Right cardiac atrium (tissue), 5 donors: ENCODE measurements around the gene IKZF2. TPM values are rescaled to one million over a fixed set of nuclear protein-coding genes. Genes with fewer than 3 reads are reported as not detected.
A peak's percentile ranks its signal among the peaks of the same experiment; 100 is the strongest.

Source experiments
- ATAC-seq, 2 donors: fragments of 200-7000 bp; cut with Tn5 transposase; one replicate each; pipeline versions ENCODE4 v1.8.0 to v1.9.1; 2020; ENCODE audit warnings: moderate library complexity in 2 of 2, mild to moderate bottlenecking in 1 of 2
- DNase-seq, 3 donors: peaks; one replicate each; pipeline ENCODE4 v3.0.0-alpha.2; 2020
- H3K27ac ChIP-seq: one replicate; pipeline ENCODE4 v1.5.1; 2013; ENCODE audit warnings: mild to moderate bottlenecking, low read length, control low read depth, moderate library complexity
- H3K27me3 ChIP-seq: one replicate; pipeline ENCODE4 v1.6.1; 2013; ENCODE audit not compliant: control insufficient read depth, insufficient read depth
- H3K4me1 ChIP-seq: one replicate; pipeline ENCODE4 v1.6.1; 2013; ENCODE audit warnings: low read length; ENCODE audit not compliant: control insufficient read depth, insufficient read depth
- H3K4me3 ChIP-seq: one replicate; pipeline ENCODE4 v1.5.1; 2013; ENCODE audit warnings: low read length, control low read depth
- H3K9me3 ChIP-seq: one replicate; pipeline ENCODE4 v1.6.1; 2013; ENCODE audit warnings: low read length; ENCODE audit not compliant: control insufficient read depth
- WGBS: extraction: QIAGEN DNeasy Blood & Tissue Kit; methylation state at CpG from one replicate; pipeline ENCODE4 v1.1.7; 2013; 5-methylcytosine and 5-hydroxymethylcytosine counted together
- intact Hi-C, 4 donors: fragments of 100-400 bp; cut with DNase I; formaldehyde crosslinking; loops; one replicate each; pipeline versions ENCODE4 v1.11.0 to v1.14.0; 2022 to 2023
- long read RNA-seq, 4 donors: library from polyadenylated mRNA; unstranded; transcript quantifications; one replicate each; pipeline ENCODE4 v2.0.0, GENCODE V29; 2020 to 2021
- polyA plus RNA-seq: library from polyadenylated mRNA; stranded (reverse); fragments of 200-250 nt; gene quantifications from one replicate; pipeline ENCODE4 v1.2.3, GENCODE V29; 2013
- total RNA-seq, 4 donors: library from RNA; stranded (reverse); fragmentation: NEBNext Ultra II Directional; extraction: Animal tissue kit (Norgen Biotek cat#: 25700); gene quantifications; one replicate each; pipeline ENCODE4 v1.2.1, GENCODE V29; 2021
- donor health status: healthy with polysubstance abuse.
- donor health status: DM: no; HTN: yes; CAD: no.
- donor health status: DM: no; HTN: no; CAD: no.
- donor health status: DM: no; HTN: yes; CAD: no; lungs with severe emphysema.
- donor health status: DM: yes; HTN: yes; CAD: no.

The IKZF2 gene
- 1 to 10 TPM; 5.8 to 8.1 (median 6.9) TPM for total RNA-seq
- 1.0 TPM for polyA plus RNA-seq
- long read RNA-seq, donor 1, partial matches to known transcripts: 1 of 7 reads
- long read RNA-seq, donor 1, other reads (novel, unspliced or antisense): 6 of 7 reads
- long read RNA-seq, donor 2, partial matches to known transcripts: 0 of 3 reads
- long read RNA-seq, donor 2, other reads (novel, unspliced or antisense): 3 of 3 reads
- long read RNA-seq, donor 3, partial matches to known transcripts: 2 of 7 reads
- long read RNA-seq, donor 3, other reads (novel, unspliced or antisense): 5 of 7 reads
- long read RNA-seq, donor 4: 0 reads

DNA sequence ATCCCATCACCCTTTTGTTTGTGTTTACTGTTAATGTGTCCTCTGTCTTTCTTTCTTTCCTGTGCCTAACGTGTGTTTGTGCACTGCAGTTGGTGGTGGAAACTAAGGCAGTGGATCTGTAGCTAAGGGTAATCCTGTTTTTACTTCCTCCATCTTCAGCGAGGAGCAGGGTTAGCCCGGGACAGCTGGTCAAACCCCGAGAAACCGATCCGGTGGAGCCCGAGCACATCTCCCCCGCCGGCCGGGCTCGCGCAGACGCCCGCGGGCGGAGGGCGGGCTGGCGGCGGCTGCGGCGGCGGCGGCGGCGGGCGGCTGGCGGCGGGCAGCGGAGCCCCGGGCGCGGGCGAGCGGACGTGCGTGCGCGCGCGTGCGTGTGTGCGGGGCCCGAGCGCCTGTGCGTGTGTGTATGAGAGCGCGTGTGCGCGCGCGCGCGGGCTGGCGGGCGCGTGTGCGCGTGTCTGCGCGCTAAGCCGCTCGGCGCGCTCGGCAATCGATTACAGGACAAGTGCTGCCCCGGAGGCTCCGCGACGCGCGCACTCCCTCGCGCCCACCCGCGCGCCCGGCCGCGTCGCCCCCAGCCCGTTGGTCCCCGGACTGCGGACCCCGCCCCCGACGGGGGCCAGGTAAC, at the start of gene IKZF2:
TSS of gene IKZF2 (minus strand) at position 176 of the 628 bp plus-strand sequence. CDS start 2,983 bp downstream, outside the sequence.
- Histone ChIP-seq H3K27me3 (no peaks in the 10 kb centered on the region), H3K4me1 (no peaks in the 10 kb centered on the region), H3K4me3 (peak within 1 kb of the TSS; percentile 80), H3K27ac (peak within 1 kb of the TSS; percentile 94), H3K9me3 (no peaks in the 10 kb centered on the region)
- peak; percentile 96 for ATAC-seq
- WGBS: under 1% methylated on average over 87 of the region's 87 CpGs
- peak; percentile 90 to 95 (median 94) for DNase-seq
- intact Hi-C loops: loop anchor here in 3 of 4 donors (5.0 to 10.0 kb wide), 3 partner anchors 374 to 464 kb away; no protein-coding TSS in a partner anchor

DNA sequence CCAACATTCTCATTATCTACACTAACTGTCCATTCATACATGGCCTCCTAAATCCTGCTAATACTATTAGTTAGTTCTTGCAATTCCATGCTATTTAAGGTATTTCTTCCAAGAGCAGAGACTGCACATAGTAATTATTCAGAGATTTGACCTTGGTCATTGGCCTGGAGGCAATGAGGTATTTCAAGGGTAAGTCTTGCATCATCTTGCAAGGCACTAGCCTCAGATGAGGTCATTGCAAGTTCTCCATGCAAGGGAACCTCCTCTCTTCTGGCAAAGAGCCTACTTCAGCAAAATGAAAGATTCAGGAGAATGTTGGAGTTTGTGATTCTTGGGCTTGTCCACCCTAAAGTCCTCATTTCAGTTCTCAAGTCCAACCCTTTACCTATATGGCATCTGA, 48.5 kb upstream of the IKZF2 start:
- Histone ChIP-seq H3K9me3 (no peaks in the 10 kb centered on the region), H3K27ac (no peak overlapping the region), H3K4me3 (no peak overlapping the region), H3K4me1 (no peaks in the 10 kb centered on the region), H3K27me3 (no peaks in the 10 kb centered on the region)
- ATAC-seq: no peak
- no peak for DNase-seq
- intact Hi-C loops: no loop called here

DNA sequence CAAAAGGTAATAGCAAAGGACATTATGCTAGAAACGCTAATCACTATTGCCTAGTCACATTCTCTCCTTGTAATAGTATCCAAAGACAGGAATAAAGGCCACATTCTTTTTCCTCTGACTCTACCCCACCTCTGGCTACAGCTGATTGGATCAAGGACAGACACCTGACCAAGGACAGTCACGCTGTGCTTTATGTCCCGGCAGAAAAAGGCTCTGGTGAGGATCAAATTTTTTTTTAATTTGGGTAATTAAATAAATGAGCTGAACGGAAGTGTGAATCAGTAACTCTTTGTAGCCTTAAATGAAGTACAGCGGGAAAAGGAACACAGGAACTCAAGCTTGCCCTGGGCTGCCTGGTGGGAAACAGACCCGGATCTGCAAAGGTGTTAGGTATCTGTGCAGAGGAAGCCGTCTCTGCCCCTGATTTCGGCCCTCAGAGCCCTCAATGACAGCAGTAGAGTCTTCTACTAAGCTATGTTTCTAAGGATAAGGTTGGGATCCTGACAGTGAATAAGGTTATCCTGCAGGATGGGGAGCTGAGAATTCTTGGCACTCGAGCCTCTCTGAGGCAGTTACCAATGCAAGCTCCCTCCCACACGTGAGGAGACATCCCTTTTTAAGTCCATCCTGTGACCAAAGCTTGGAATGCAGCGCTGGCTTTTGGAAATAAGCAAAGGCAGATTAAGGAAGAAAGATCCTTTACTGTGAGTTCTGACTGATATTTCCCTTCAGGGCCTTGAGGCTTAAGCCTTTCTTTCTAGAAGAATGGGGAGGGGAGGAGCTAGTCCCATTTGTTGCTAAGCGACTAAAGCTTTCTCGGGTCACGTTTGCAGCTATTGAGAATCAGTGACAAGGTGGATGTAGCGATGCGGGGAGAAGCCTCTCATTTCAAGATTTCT, 37.8 kb upstream of the IKZF2 start:
- DNase-seq: no peak
- 27% methylated on average over 16 of the region's 16 CpGs for WGBS
- peak in 1 of 2 donors; percentile 29 for ATAC-seq
- H3K27me3 ChIP-seq: no peaks in the 10 kb centered on the region
- intact Hi-C loops: no loop called here
- no peaks in the 10 kb centered on the region for H3K4me1 ChIP-seq
- no peak overlapping the region for H3K27ac ChIP-seq
- no peak overlapping the region for H3K4me3 ChIP-seq
- H3K9me3 ChIP-seq: no peaks in the 10 kb centered on the region

DNA sequence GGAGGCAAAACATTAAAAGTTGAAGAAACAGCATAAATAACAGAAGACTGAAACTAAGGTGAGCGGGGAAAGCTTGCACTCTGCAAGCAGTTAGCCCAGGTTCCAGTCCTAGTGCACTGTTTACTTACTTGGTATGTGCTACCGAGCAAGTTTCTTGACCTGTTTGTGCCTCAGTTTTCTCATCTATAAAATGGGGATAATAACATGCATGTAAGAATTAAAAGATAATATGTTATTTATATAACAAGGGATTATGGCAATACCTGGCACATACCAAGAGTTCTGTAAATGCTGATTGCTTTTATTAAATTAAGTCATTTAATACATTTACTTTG, 37.1 kb upstream of the IKZF2 start:
- 81% methylated on average over 2 of the region's 2 CpGs for WGBS
- no peaks in the 10 kb centered on the region for H3K27me3 ChIP-seq
- DNase-seq: no peak
- no peaks in the 10 kb centered on the region for H3K9me3 ChIP-seq
- no peaks in the 10 kb centered on the region for H3K4me1 ChIP-seq
- H3K4me3 ChIP-seq: no peak overlapping the region
- no peak for ATAC-seq
- intact Hi-C loops: no loop called here
- H3K27ac ChIP-seq: no peak overlapping the region

DNA sequence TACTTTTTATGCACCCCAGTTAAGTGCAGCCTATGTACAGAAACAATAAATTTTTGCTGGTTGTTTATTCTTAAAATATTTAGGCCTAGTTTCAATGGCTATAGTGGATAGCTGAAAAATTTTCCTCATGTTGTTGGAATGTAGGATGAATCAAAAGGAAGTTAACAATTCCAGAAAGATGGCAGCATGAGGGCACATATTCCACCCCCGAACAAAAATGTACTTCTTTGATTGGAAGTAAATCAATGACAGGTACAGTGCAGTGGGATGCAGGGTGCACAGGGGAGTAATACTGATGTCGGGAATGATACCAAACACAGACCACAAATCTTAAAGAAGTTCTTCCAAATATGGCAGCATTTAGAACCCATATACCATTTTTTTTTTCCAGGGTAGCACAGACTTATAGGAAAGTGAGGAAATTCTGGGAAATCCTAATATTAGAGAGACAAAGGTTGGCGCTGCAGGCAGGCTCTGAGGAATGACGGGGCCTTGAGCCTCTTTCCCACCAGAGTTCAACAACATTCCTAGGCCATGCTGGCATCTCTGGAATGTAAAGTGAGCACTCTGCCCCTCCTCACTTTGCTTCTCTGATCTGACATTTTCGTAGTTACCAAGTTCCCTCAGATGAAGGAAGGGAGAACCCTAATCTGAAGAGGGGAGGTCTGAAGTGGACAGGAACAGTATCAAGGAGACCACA, 36.6 kb upstream of the IKZF2 start:
- Histone ChIP-seq H3K4me3 (no peak overlapping the region), H3K27me3 (no peaks in the 10 kb centered on the region), H3K9me3 (no peaks in the 10 kb centered on the region), H3K27ac (no peak overlapping the region), H3K4me1 (no peaks in the 10 kb centered on the region)
- DNase-seq (no peak), ATAC-seq (peak in 1 of 2 donors; percentile 22)
- 39% methylated on average over 5 of the region's 5 CpGs for WGBS
- intact Hi-C loops: no loop called here

DNA sequence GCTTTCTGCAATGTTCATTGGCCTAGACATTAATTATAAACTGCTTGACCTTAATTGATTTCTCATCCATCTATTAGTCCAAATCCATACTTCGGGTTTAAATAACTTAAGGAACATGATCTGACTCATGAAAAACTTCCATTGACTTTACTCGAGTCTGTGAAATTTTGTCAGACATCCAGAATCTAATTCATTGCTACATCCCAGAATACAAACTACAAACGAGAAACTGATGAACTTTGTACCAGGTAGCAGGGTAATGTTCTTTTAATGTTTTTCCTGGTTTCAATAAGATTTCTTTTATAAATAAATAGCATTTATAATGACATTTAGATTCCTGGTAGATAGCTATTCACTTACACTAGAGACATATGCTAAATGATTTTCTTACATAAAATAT, 36.0 kb upstream of the IKZF2 start:
- Histone ChIP-seq H3K9me3 (no peaks in the 10 kb centered on the region), H3K27me3 (no peaks in the 10 kb centered on the region), H3K27ac (no peak overlapping the region), H3K4me1 (no peaks in the 10 kb centered on the region), H3K4me3 (no peak overlapping the region)
- DNase-seq (no peak), ATAC-seq (no peak)
- WGBS: 59% methylated on average over 3 of the region's 3 CpGs
- intact Hi-C loops: no loop called here

DNA sequence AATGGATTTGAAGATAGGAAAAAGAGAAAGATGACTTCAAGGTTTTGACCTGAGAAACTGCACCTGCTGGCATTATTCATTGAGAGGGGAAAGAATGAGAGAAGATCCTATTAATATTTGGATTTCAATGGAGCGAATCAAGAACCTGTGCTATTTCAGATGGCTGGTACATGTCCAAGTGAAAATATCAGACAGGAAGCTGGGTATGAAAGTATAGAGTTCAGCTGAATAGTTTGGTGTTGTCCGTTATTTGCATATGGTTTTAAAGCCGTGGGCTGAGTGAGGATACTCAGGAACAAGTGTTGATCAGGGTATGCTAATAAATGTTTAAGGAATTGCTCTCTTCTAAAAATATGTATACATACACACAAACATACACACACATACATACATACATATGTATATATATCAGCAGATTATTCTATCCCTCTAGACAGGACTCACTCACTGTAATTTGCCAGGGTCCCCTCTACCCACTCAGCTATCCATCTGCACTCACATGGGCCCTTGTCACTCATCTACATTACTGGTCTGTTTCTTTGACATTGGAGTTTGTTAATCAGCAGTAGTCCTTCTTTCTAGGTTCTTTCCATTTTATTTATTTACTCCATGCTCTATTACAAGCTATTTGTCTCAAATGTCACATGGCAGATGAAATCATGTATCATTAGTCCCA, 33.9 kb upstream of the IKZF2 start:
- Histone ChIP-seq H3K27me3 (no peaks in the 10 kb centered on the region), H3K27ac (no peak overlapping the region), H3K4me1 (no peaks in the 10 kb centered on the region), H3K9me3 (no peaks in the 10 kb centered on the region), H3K4me3 (no peak overlapping the region)
- ATAC-seq (no peak), DNase-seq (no peak)
- intact Hi-C loops: no loop called here
- WGBS: 83% methylated on average over 3 of the region's 3 CpGs

DNA sequence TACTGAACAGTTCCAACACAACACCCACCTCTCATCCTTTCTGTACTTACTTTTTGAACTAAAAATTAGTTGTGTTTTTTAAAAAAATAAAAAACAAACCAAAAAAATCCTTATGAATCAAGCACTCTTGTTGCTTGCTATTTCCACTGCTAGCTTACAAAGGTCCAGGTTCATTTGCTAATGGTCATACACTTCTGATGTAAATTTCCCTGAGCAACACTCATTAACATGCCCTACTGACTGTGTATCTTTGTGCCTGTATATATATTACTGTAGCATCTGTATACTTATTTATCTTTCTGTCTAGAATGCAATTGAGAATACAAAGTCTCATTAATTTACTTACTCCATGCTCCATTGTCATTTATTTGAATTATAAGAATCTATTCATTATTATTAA, 30.3 kb upstream of the IKZF2 start:
- Histone ChIP-seq H3K9me3 (no peaks in the 10 kb centered on the region), H3K27ac (no peak overlapping the region), H3K4me1 (no peaks in the 10 kb centered on the region), H3K4me3 (no peak overlapping the region), H3K27me3 (no peaks in the 10 kb centered on the region)
- no peak for ATAC-seq
- intact Hi-C loops: no loop called here
- no peak for DNase-seq

DNA sequence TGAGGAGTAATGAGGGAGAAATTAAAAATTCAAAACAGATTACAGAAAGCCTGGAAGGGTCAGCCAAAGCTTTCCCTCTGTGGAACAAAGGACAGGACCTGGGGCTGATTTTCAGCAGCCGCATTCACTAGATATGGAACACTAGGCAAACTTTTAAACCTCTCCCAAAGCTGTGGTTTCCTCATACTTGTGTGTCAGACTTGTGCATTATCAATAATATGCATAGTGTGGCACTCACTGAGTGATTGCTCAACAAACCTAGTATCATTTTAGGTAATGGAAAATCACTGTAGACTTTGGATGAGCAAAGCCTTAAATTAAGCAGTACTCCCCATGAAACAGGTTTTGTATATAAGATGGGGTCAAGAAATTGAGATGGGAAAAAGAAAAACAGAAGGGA, 26.3 kb upstream of the IKZF2 start:
- 80% methylated on average over 1 of the region's 1 CpG for WGBS
- Histone ChIP-seq H3K4me1 (no peaks in the 10 kb centered on the region), H3K27me3 (no peaks in the 10 kb centered on the region), H3K9me3 (no peaks in the 10 kb centered on the region), H3K27ac (no peak overlapping the region), H3K4me3 (no peak overlapping the region)
- no peak for DNase-seq
- intact Hi-C loops: no loop called here
- no peak for ATAC-seq

DNA sequence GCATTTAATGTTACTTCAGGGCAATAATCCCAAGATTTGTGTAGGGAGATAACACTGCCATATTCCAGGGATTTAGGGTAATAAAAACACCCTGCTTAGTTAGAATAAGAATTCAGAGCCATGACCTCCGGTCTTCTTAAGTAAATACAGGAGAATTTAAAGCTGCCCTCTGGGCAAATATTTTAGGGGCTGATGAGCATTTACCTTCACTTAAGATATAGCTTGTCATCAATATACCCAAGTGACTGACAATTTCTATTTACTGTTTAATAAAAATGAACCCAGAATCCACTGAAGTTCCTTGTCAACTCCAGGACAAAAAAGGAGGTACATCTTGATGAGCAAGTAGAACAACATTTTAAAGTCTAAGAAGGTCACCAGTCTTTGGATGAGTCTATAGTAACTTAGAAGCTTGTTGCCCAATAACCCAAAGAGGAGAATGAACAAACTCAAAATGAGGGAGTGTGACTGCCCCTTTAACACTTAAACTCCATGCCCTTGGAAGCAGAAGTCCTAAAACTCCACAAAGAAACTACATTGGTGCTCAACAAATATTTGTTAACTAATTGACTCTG, 24.3 kb upstream of the IKZF2 start:
- 88% methylated on average over 1 of the region's 1 CpG for WGBS
- no peak for DNase-seq

More for the DNA sequence above, 24.3 kb upstream of the IKZF2 start:
- intact Hi-C loops: no loop called here
- Histone ChIP-seq H3K4me3 (no peak overlapping the region), H3K27me3 (no peaks in the 10 kb centered on the region), H3K4me1 (no peaks in the 10 kb centered on the region), H3K27ac (no peak overlapping the region), H3K9me3 (no peaks in the 10 kb centered on the region)
- ATAC-seq: no peak
